Caco-2 (cell line): ENCODE results near the gene SPRED2. TPM values are rescaled to one million over a fixed set of nuclear protein-coding genes. Genes with fewer than 3 reads are reported as not detected.
"Not testable (repeated sequence)": the region's sequence is repeated elsewhere in the genome, so short reads cannot be mapped to it uniquely, and the experiment has no call there.

Source experiments
- BruUV-seq: library from RNA; stranded (reverse); fragments of 400-500 nt; replicated peaks from 2 replicates; lab custom pipeline; 2021; lab: Mats Ljungman, UMichigan
- CTCF ChIA-PET: fragments of 300-600 bp; sonication (Branson Sonifier 250); formaldehyde crosslinking; loops from one replicate; lab custom pipeline; 2022; ENCODE audit warnings: antibody characterized with exemption; lab: Charles Lee
- POLR2A ChIA-PET: fragments of 300-600 bp; sonication (Branson Sonifier 250); formaldehyde crosslinking; loops from one replicate; lab custom pipeline; 2022; ENCODE audit warnings: antibody characterized with exemption; lab: Charles Lee
- DNase-seq, 2 experiments: peaks; one replicate each; pipeline versions ENCODE4 v3.0.0 to v3.0.0-alpha.2; 2020 to 2022
- H3K27me3 ChIP-seq: replicated peaks from 2 replicates; pipeline ENCODE4 v1.6.0; 2011; ENCODE audit warnings: low read length; ENCODE audit not compliant: control insufficient read depth, insufficient read depth
- H3K36me3 ChIP-seq: 2 replicates; pipeline ENCODE4 v1.5.1; 2011; ENCODE audit warnings: low read length; ENCODE audit not compliant: control insufficient read depth, insufficient read depth
- H3K4me1 ChIP-seq: fragments of 250-450 bp; sonication (Bioruptor Pico); 2 replicates; pipeline ENCODE4 v1.5.1; 2020; ENCODE audit warnings: mild to moderate bottlenecking
- H3K4me3 ChIP-seq: 2 replicates; pipeline ENCODE4 v1.5.1; 2011; ENCODE audit warnings: low read depth, mild to moderate bottlenecking, control low read depth, low read length
- H3K9me3 ChIP-seq: fragments of 250-450 bp; sonication (Bioruptor Pico); 2 replicates; pipeline ENCODE4 v1.5.1; 2020; ENCODE audit warnings: mild to moderate bottlenecking, moderate library complexity
- H3K27ac Mint-ChIP-seq: one replicate; pipeline ENCODE4 v1.8.0; 2022; ENCODE audit warnings: mixed read lengths; ENCODE audit not compliant: unreplicated experiment
- H3K27me3 Mint-ChIP-seq: one replicate; pipeline ENCODE4 v1.8.0; 2022; ENCODE audit warnings: mixed read lengths; ENCODE audit not compliant: insufficient read depth, unreplicated experiment
- H3K36me3 Mint-ChIP-seq: one replicate; pipeline ENCODE4 v1.8.0; 2022; ENCODE audit warnings: mild to moderate bottlenecking, mixed read lengths; ENCODE audit not compliant: insufficient read depth, unreplicated experiment
- H3K4me1 Mint-ChIP-seq: one replicate; pipeline ENCODE4 v1.8.0; 2022; ENCODE audit warnings: low read depth, mixed read lengths; ENCODE audit not compliant: unreplicated experiment
- H3K4me3 Mint-ChIP-seq: one replicate; pipeline ENCODE4 v1.8.0; 2022; ENCODE audit warnings: mild to moderate bottlenecking, moderate library complexity, mixed read lengths; ENCODE audit not compliant: unreplicated experiment
- H3K9me3 Mint-ChIP-seq: one replicate; pipeline ENCODE4 v1.8.0; 2022; ENCODE audit warnings: mixed read lengths; ENCODE audit not compliant: unreplicated experiment
- intact Hi-C: fragments of 100-400 bp; cut with micrococcal nuclease; formaldehyde crosslinking; loops from one replicate; pipeline ENCODE4 v1.10.0; 2022; ENCODE audit not compliant: unreplicated experiment
- total RNA-seq: library from RNA; stranded (reverse); gene quantifications from 2 replicates; pipeline ENCODE4 v1.2.3, GENCODE V29; 2022
- TF ChIP-seq, protein P1 (sequence below), 2 experiments: fragments of 200-600 bp in 1 of 2; IDR thresholded peaks; 1 replicate in 1 of 2; 2 replicates in 1 of 2; pipeline versions ENCODE4 v1.5.1 to v1.8.0; 2011 to 2022; ENCODE audit warnings: antibody characterized with exemption in 1 of 2, control low read depth in 1 of 2, inconsistent platforms in 1 of 2, low read depth in 1 of 2, low read length in 1 of 2, mild to moderate bottlenecking in 1 of 2, moderate library complexity in 1 of 2; ENCODE audit not compliant: insufficient read depth in 1 of 2, severe bottlenecking in 1 of 2, unreplicated experiment in 1 of 2

The SPRED2 gene
- total RNA-seq, 1 experiment from 2014 or later: 49.9 TPM

DNA sequence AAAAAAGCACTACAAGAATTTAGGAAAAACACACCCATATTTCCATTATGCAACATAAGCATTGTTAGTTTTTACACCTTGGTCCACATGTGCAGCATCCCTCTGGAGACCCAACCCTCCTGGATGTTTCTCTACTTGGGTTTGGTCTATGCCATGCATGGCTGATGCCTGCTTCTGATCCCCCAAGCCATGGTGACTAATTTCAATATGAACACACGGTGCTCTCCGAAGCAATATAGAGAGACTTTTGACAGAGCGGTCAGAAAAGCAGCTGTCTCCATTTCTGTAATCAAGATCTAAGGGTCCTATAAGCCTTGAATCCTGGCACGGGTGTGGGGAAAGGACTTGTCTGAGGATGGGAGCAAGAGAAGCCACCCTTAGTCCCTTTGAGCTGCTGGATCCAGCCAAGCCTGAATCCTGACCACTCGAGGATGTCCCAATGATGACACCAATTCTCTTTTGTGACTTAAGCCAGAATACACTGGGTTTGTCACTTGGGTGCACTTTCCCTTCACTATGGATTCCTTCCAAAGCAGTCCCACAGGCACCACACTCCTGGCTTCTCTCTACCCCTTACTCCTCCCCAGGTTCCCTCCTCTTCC, 113.2 kb downstream of the SPRED2 start:
- ChIA-PET CTCF (interaction anchor here (1.6 to 2.0 kb wide), 2 partner anchors 54 to 209 kb away, joined by 3 to 8 read pairs; no protein-coding TSS in a partner anchor), POLR2A (no interaction called here)
- no peak for DNase-seq
- H3K9me3 ChIP-seq: no peaks in the 10 kb centered on the region
- peaks cover 30% of the 10 kb centered on the region for H3K4me1 ChIP-seq
- intact Hi-C loops: loop anchor here (5.0 kb wide), 1 partner anchor 52 kb away; no protein-coding TSS in a partner anchor
- Mint-ChIP-seq H3K9me3 (no peaks in the 10 kb centered on the region), H3K36me3 (peaks cover 58% of the 10 kb centered on the region), H3K27me3 (no peaks in the 10 kb centered on the region), H3K27ac (peak overlapping the region; percentile 60), H3K4me1 (peaks cover 16% of the 10 kb centered on the region), H3K4me3 (no peak overlapping the region)
- no peak overlapping the region for H3K4me3 ChIP-seq
- peaks cover 4% of the 10 kb centered on the region for H3K36me3 ChIP-seq
- no TSS peak for BruUV-seq
- TF ChIP-seq, protein P1, sequence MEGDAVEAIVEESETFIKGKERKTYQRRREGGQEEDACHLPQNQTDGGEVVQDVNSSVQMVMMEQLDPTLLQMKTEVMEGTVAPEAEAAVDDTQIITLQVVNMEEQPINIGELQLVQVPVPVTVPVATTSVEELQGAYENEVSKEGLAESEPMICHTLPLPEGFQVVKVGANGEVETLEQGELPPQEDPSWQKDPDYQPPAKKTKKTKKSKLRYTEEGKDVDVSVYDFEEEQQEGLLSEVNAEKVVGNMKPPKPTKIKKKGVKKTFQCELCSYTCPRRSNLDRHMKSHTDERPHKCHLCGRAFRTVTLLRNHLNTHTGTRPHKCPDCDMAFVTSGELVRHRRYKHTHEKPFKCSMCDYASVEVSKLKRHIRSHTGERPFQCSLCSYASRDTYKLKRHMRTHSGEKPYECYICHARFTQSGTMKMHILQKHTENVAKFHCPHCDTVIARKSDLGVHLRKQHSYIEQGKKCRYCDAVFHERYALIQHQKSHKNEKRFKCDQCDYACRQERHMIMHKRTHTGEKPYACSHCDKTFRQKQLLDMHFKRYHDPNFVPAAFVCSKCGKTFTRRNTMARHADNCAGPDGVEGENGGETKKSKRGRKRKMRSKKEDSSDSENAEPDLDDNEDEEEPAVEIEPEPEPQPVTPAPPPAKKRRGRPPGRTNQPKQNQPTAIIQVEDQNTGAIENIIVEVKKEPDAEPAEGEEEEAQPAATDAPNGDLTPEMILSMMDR (IDR thresholded peaks at IDR 0.05; ENCODE audit: insufficient read depth in 1 of 2, low read depth in 1 of 2, low read length in 1 of 2, severe bottlenecking in 1 of 2, unreplicated experiment in 1 of 2): no peak
- no peaks in the 10 kb centered on the region for H3K27me3 ChIP-seq

DNA sequence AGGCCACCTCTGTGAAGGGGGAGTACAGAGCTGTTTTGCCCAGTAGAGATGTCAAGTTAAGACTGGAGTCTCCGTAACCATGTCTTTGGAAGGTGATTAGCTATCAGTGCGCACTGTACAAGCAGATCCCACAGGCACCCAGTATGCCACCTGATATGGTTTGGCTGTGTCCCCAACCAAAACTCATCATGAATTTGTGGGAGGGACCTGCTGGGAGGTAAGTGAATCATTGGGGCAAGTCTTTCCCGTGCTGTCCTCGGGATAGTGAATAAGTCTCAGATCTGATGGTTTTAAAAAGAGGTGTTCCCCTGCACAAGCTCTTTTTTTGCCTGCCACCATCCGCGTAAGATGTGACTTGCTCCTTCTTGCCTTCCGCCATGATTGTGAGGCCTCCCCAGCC, 114.6 kb downstream of the SPRED2 start:
- Mint-ChIP-seq H3K36me3 (peaks cover 59% of the 10 kb centered on the region), H3K27ac (peak overlapping the region; percentile 45), H3K4me1 (peaks cover 16% of the 10 kb centered on the region), H3K4me3 (no peak overlapping the region), H3K27me3 (no peaks in the 10 kb centered on the region), H3K9me3 (no peaks in the 10 kb centered on the region)
- H3K4me1 ChIP-seq: peaks cover 30% of the 10 kb centered on the region
- no TSS peak for BruUV-seq
- intact Hi-C loops: loop anchor here (5.0 kb wide), 1 partner anchor 51 kb away; no protein-coding TSS in a partner anchor
- no peaks in the 10 kb centered on the region for H3K9me3 ChIP-seq
- TF ChIP-seq, protein P1 (IDR thresholded peaks at IDR 0.05; ENCODE audit: insufficient read depth in 1 of 2, low read depth in 1 of 2, low read length in 1 of 2, severe bottlenecking in 1 of 2, unreplicated experiment in 1 of 2): no peak
- H3K27me3 ChIP-seq: no peaks in the 10 kb centered on the region
- no peak for DNase-seq
- no peak overlapping the region for H3K4me3 ChIP-seq
- ChIA-PET POLR2A (no interaction called here), CTCF (no interaction called here)
- peaks cover 5% of the 10 kb centered on the region for H3K36me3 ChIP-seq

DNA sequence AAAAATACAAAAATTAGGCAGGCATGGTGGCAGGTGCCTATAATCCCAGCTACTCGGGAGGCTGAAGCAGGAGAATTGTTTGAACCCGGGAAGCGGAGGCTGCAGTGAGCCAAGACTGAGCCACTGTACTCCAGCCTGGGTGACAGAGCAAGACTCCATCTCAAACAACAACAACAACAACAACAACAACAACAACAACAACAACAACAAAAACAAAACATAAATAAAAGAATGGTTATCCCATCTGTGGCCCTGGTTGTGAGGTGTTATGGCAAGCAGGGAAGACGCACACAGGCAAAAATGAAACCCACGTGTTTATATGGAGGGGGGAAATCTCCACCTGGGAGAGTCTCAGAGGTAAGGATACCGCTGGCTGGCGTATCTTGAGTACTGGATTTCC, 115.0 kb downstream of the SPRED2 start:
- CTCF ChIA-PET, BruUV-seq, H3K27me3 ChIP-seq, H3K9me3 Mint-ChIP-seq, H3K9me3 ChIP-seq, POLR2A ChIA-PET, H3K4me3 ChIP-seq, H3K4me3 Mint-ChIP-seq, H3K36me3 ChIP-seq, DNase-seq, H3K27me3 Mint-ChIP-seq: not testable (repeated sequence)
- H3K36me3 Mint-ChIP-seq: peaks cover 62% of the 10 kb centered on the region
- intact Hi-C loops: loop anchor here (5.0 kb wide), 1 partner anchor 50 kb away; no protein-coding TSS in a partner anchor
- H3K4me1 ChIP-seq: peaks cover 30% of the 10 kb centered on the region
- peak overlapping the region; percentile 45 for H3K27ac Mint-ChIP-seq
- peaks cover 16% of the 10 kb centered on the region for H3K4me1 Mint-ChIP-seq
